Frontal cortex (tissue), 4 donors: ENCODE data around the gene HLCS. TPM values are rescaled to one million over a fixed set of nuclear protein-coding genes. Genes with fewer than 3 reads are reported as not detected.

Experiments used
- DNase-seq, 2 donors: peaks; one replicate each; pipeline ENCODE4 v3.0.0; 2012; ENCODE audit warnings: low spot score in 2 of 2
- FAIRE-seq: peaks from 2 replicates; lab custom pipeline; 2012; peaks lifted over from hg19 to GRCh38; lab: Jason Lieb, UNC
- small RNA-seq: library from RNA; depleted of rRNA; stranded (forward); fragments of <200 nt; gene quantifications from one replicate; pipeline ENCODE3, GENCODE V24; 2014
- total RNA-seq: library from RNA; depleted of rRNA; stranded (reverse); fragments of >200 nt; gene quantifications from one replicate; pipeline ENCODE4 v1.2.3, GENCODE V29; 2014
- donor health status: control.
- donor health status: control.
- donor health status: control.

HLCS gene
- total RNA-seq, 1 donor from 2014 or later = 23.2 TPM

DNA sequence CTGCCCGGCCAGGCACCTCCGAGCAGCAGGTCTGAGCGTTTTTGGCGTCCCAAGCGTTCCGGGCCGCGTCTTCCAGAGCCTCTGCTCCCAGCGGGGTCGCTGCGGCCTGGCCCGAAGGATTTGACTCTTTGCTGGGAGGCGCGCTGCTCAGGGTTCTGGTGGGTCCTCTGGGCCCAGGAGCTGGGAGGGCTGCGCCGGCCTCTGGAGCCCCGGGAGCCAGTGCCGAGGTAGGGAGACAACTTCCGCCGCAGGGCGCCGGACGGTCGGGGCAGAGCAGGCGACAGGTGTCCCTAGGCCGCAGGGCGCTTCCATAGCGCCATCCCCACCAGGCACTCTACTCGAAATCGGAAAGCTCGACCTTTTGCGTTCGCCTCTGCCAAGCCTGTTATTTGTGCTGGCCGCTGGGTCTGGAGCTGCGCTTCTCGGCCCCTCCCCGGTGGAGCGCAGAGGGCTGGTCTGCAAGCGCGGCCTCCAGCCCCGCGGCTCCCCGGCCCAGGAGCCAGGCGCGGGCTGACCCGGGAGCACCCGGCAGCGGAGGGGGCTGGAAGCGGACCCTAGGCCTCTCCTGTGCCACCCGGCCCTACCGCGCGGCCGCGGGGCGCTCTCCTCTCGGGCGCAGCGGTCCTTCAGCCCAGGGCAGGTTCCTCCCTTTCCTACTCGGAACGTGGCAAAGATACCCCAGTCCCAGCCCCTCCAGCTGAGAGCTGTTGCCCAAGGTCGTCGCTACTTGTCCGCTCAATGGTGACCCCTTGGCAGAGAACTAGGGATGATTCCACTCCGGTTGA, 265.3 kb downstream of the HLCS start:
- DNase-seq (peak in 1 of 2 donors; percentile 13), FAIRE-seq (no peak)

Small RNAs within 50 kb of the gene (small RNA-seq; reads per million reads assigned to genes)
- gene RF00019 = not detected
- gene RNA5SP491 = not detected

Other genes with a start within 250 kb of the HLCS start
- not detected for gene RIPPLY3, start 40.0 kb upstream of the HLCS start, total RNA-seq
- gene PIGP, start 106.4 kb upstream of the HLCS start, total RNA-seq = 5.7 TPM
- 740 TPM for gene TTC3, start 106.6 kb upstream of the HLCS start, total RNA-seq